SK-N-SH treated with all-trans-retinoic acid at 6 μM for 48 hours (cell line): ENCODE measurements around the gene C5AR1.

ENCODE experiments used
- ATAC-seq: fragments of 200-7000 bp; cut with Tn5 transposase; 3 replicates; pipeline ENCODE4 v1.9.1; 2020; ENCODE audit warnings: mild to moderate bottlenecking, moderate library complexity
- ARNTL ChIP-seq: fragments of 450-650 bp; formaldehyde crosslinking; IDR thresholded peaks from 2 replicates; pipeline ENCODE4 v1.5.0; 2020; ENCODE audit warnings: low read depth, mild to moderate bottlenecking, moderate library complexity, borderline replicate concordance
- BACH2 ChIP-seq: fragments of 250-450 bp; sonication (Bioruptor Pico); IDR thresholded peaks from 2 replicates; pipeline ENCODE4 v1.9.0; 2021; ENCODE audit warnings: mild to moderate bottlenecking, borderline replicate concordance
- CSDC2 ChIP-seq: fragments of 250-450 bp; sonication (Bioruptor Pico); IDR thresholded peaks from 2 replicates; pipeline ENCODE4 v1.5.0; 2020; ENCODE audit warnings: mild to moderate bottlenecking, moderate library complexity
- CSRNP3 ChIP-seq: fragments of 250-450 bp; sonication (Bioruptor Pico); IDR thresholded peaks from 2 replicates; pipeline ENCODE4 v1.5.1; 2021; ENCODE audit warnings: mild to moderate bottlenecking, moderate library complexity
- ESRRG ChIP-seq: fragments of 250-450 bp; sonication (Bioruptor Pico); IDR thresholded peaks from 2 replicates; pipeline ENCODE4 v1.6.1; 2021; ENCODE audit warnings: mild to moderate bottlenecking
- GLIS3 ChIP-seq: fragments of 250-450 bp; sonication (Bioruptor Pico); IDR thresholded peaks from 2 replicates; pipeline ENCODE4 v1.5.0; 2020; ENCODE audit warnings: mild to moderate bottlenecking, moderate library complexity
- ISL1 ChIP-seq: fragments of 250-450 bp; sonication (Bioruptor Pico); IDR thresholded peaks from 2 replicates; pipeline ENCODE4 v2.1.2; 2022; ENCODE audit warnings: mild to moderate bottlenecking, moderate library complexity
- OSR1 ChIP-seq: fragments of 250-450 bp; sonication (Bioruptor Pico); IDR thresholded peaks from 2 replicates; pipeline ENCODE4 v1.8.0; 2022; ENCODE audit warnings: moderate library complexity, mild to moderate bottlenecking, inconsistent platforms
- POU6F1 ChIP-seq: fragments of 250-450 bp; sonication (Bioruptor Pico); IDR thresholded peaks from 2 replicates; pipeline ENCODE4 v1.8.0; 2021; ENCODE audit warnings: low read depth, mild to moderate bottlenecking, moderate library complexity, borderline replicate concordance
- PPARA ChIP-seq: fragments of 250-450 bp; sonication (Bioruptor Pico); IDR thresholded peaks from 2 replicates; pipeline ENCODE4 v1.5.0; 2020; ENCODE audit warnings: mild to moderate bottlenecking, borderline replicate concordance
- TCF4 ChIP-seq: fragments of 250-450 bp; sonication (Bioruptor Pico); IDR thresholded peaks from 2 replicates; pipeline ENCODE4 v1.8.0; 2021; ENCODE audit warnings: mild to moderate bottlenecking, moderate library complexity, borderline replicate concordance
- TOX ChIP-seq: fragments of 250-450 bp; sonication (Bioruptor Pico); IDR thresholded peaks from 2 replicates; pipeline ENCODE4 v1.8.0; 2021; ENCODE audit warnings: mild to moderate bottlenecking, moderate library complexity, borderline replicate concordance
- ZC3H10 ChIP-seq: fragments of 250-450 bp; sonication (Bioruptor Pico); IDR thresholded peaks from 2 replicates; pipeline ENCODE4 v1.5.1; 2021; ENCODE audit warnings: mild to moderate bottlenecking, moderate library complexity
- ZFP3 ChIP-seq: fragments of 250-450 bp; sonication (Bioruptor Pico); IDR thresholded peaks from 2 replicates; pipeline ENCODE4 v1.5.0; 2020; ENCODE audit warnings: mild to moderate bottlenecking, moderate library complexity
- ZFP30 ChIP-seq: fragments of 450-650 bp; formaldehyde crosslinking; IDR thresholded peaks from 2 replicates; pipeline ENCODE4 v1.5.0; 2022; ENCODE audit warnings: mild to moderate bottlenecking, moderate library complexity
- TF ChIP-seq, protein P1 (sequence below): fragments of 250-450 bp; sonication (Bioruptor Pico); IDR thresholded peaks from 2 replicates; pipeline ENCODE4 v1.5.0; 2020; ENCODE audit warnings: mild to moderate bottlenecking, moderate library complexity
- TF ChIP-seq, protein P2 (sequence below): fragments of 250-450 bp; sonication (Bioruptor Pico); IDR thresholded peaks from 2 replicates; pipeline ENCODE4 v1.5.1; 2020; ENCODE audit warnings: low read depth, mild to moderate bottlenecking, moderate library complexity

The C5AR1 gene

GRCh38 chr19:47310323-47310722, 662 bp downstream of the C5AR1 start:
- no peak for ATAC-seq
- TF ChIP-seq OSR1 (CRISPR knock-in tag) (no peak), ZFP30 (CRISPR knock-in tag) (no peak), ZC3H10 (CRISPR knock-in tag) (no peak), BACH2 (CRISPR knock-in tag) (no peak), ZFP3 (CRISPR knock-in tag) (no peak), TCF4 (no peak), ESRRG (no peak), ISL1 (no peak), POU6F1 (CRISPR knock-in tag) (no peak)
- TF ChIP-seq, protein P1, sequence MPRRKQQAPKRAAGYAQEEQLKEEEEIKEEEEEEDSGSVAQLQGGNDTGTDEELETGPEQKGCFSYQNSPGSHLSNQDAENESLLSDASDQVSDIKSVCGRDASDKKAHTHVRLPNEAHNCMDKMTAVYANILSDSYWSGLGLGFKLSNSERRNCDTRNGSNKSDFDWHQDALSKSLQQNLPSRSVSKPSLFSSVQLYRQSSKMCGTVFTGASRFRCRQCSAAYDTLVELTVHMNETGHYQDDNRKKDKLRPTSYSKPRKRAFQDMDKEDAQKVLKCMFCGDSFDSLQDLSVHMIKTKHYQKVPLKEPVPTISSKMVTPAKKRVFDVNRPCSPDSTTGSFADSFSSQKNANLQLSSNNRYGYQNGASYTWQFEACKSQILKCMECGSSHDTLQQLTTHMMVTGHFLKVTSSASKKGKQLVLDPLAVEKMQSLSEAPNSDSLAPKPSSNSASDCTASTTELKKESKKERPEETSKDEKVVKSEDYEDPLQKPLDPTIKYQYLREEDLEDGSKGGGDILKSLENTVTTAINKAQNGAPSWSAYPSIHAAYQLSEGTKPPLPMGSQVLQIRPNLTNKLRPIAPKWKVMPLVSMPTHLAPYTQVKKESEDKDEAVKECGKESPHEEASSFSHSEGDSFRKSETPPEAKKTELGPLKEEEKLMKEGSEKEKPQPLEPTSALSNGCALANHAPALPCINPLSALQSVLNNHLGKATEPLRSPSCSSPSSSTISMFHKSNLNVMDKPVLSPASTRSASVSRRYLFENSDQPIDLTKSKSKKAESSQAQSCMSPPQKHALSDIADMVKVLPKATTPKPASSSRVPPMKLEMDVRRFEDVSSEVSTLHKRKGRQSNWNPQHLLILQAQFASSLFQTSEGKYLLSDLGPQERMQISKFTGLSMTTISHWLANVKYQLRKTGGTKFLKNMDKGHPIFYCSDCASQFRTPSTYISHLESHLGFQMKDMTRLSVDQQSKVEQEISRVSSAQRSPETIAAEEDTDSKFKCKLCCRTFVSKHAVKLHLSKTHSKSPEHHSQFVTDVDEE (CRISPR knock-in tag), result no peak
- TF ChIP-seq, protein P2, sequence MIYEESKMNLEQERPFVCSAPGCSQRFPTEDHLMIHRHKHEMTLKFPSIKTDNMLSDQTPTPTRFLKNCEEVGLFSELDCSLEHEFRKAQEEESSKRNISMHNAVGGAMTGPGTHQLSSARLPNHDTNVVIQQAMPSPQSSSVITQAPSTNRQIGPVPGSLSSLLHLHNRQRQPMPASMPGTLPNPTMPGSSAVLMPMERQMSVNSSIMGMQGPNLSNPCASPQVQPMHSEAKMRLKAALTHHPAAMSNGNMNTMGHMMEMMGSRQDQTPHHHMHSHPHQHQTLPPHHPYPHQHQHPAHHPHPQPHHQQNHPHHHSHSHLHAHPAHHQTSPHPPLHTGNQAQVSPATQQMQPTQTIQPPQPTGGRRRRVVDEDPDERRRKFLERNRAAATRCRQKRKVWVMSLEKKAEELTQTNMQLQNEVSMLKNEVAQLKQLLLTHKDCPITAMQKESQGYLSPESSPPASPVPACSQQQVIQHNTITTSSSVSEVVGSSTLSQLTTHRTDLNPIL (CRISPR knock-in tag), result no peak
- TF ChIP-seq, all 23 proteins: peak for 0

DNA sequence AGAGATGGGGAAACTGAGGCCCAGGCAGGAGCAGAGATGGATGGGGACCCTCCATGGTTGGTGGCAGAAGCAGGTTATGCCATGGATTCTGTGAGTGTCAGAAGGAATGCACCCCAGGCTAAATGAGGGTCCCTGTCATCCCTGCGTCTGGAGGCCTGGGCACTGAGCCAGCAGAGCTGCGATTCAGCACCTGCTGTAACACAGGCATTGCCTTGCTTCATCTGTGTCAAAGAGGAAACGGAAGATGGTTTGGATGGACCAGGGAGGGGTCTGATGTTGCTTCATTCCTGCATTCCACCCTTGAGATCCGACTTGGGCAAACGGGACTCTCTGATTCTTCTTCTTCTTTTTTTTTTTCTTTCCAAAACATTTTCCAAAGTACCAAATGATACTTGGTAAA, 1.2 kb downstream of the C5AR1 start:
- ATAC-seq, result no peak

DNA sequence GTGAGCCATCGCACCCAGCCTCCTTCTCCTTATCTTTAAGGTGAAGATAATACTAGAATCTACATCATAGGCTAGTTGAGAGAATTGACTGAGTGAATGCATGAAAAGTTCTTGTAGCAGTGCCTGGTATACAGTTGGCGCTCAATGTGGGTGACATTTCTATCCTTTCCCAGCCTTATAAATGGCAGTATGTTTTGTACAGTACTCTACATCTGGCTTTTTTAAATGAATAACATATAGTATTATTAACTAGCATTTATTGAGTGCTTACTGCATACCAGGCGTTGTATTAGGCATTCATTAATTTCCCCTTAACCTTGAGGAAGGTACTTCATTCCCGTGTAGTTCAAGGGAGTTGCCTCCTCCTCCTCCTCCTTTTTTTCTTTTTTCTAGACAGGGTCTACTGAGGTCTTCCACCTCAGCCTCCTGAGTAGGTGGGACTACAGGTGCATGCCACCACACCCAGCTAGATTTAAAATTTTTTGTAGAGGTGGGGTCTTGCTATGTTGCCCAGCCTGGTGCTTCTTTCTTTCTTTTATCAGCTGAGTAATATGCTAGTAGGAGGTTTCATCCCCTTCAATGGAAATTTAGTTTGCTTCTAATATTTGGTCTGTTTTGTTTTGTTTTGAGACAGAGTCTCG, 2.8 kb downstream of the C5AR1 start:
- no peak for ATAC-seq
- TF ChIP-seq CSDC2 (CRISPR knock-in tag), result no peak
- no peak for TF ChIP-seq TOX (CRISPR knock-in tag)
- no peak for TF ChIP-seq ESRRG
- TF ChIP-seq TCF4, result no peak
- no peak for TF ChIP-seq ZC3H10 (CRISPR knock-in tag)
- TF ChIP-seq, protein P1 (CRISPR knock-in tag), result no peak
- no peak for TF ChIP-seq CSRNP3 (CRISPR knock-in tag)
- TF ChIP-seq ARNTL (CRISPR knock-in tag), result no peak
- no peak for TF ChIP-seq ZFP3 (CRISPR knock-in tag)

More for the DNA sequence above, 1.2 kb downstream of the C5AR1 start:
- TF ChIP-seq PPARA (CRISPR knock-in tag), result no peak
- TF ChIP-seq ESRRG, result no peak
- TF ChIP-seq, all 23 proteins: peak for 0

- ATAC-seq, result no peak
- TF ChIP-seq ESRRG (no peak), ZC3H10 (CRISPR knock-in tag) (no peak), GLIS3 (CRISPR knock-in tag) (no peak), TCF4 (no peak)
These were observed 4.2 kb downstream of the C5AR1 start for GRCh38 chr19:47313754-47314295.
